Gastrocnemius medialis (tissue), 4 donors: Measurements from ENCODE around the gene ANKRD33B.

ENCODE experiments used
- CTCF ChIP-seq, 5 experiments: fragments of 450-650 bp in 3 of 5; fragments of 200-600 bp in 2 of 5; sonication (generic) in 2 of 5; IDR thresholded peaks in 4 of 5; conservative IDR thresholded peaks in 1 of 5; 1 replicate in 4 of 5; 2 replicates in 1 of 5; pipeline ENCODE4 v1.5.1; 2016 to 2019; ENCODE audit warnings: antibody characterized with exemption in 5 of 5, mild to moderate bottlenecking in 3 of 5, moderate library complexity in 3 of 5
- POLR2A ChIP-seq, 2 donors: fragments of 450-650 bp; IDR thresholded peaks; one replicate each; pipeline ENCODE4 v1.6.1; 2017; ENCODE audit warnings: antibody characterized with exemption in 2 of 2, mild to moderate bottlenecking in 2 of 2, moderate library complexity in 2 of 2

GRCh38 chr5:10662083-10662482 lies 98.2 kb downstream of the ANKRD33B start:
- TF ChIP-seq CTCF (IDR thresholded peaks at IDR 0.05 in 4 of 5, conservative IDR thresholded peaks at IDR 0.05 in 1 of 5) (no peak), POLR2A (IDR thresholded peaks at IDR 0.05) (no peak)
